Tibial nerve (tissue), 3 donors: ENCODE measurements around the gene NPIPA2.
"Not testable (repeated sequence)": the region's sequence is repeated elsewhere in the genome, so short reads cannot be mapped to it uniquely, and the experiment has no call there.

Source experiments
- CTCF ChIP-seq, 5 experiments: fragments of 200-600 bp in 3 of 5; fragments of 450-650 bp in 2 of 5; sonication (generic) in 3 of 5; IDR thresholded peaks; one replicate each; pipeline ENCODE4 v1.5.1; 2016 to 2019; ENCODE audit warnings: antibody characterized with exemption in 5 of 5, mild to moderate bottlenecking in 3 of 5, moderate library complexity in 2 of 5
- POLR2A ChIP-seq, 2 donors: fragments of 450-650 bp; IDR thresholded peaks; one replicate each; pipeline ENCODE4 v1.6.1; 2017; ENCODE audit warnings: antibody characterized with exemption in 2 of 2, mild to moderate bottlenecking in 2 of 2, moderate library complexity in 2 of 2

- not testable (repeated sequence) for TF ChIP-seq POLR2A, CTCF (IDR thresholded peaks at IDR 0.05)
Measured at GRCh38 chr16:14775624-14776023, 33.3 kb downstream of the NPIPA2 start.
